DMS114 treated with DMSO at 0.1 percent for 48 hours (cell line): Measurements from ENCODE around the gene PRPF40B.

Experiments
- DNase-seq: peaks from one replicate; lab custom pipeline; 2025; ENCODE audit not compliant: unreplicated experiment; lab: John Stamatoyannopoulos, UW

The PRPF40B gene

DNA sequence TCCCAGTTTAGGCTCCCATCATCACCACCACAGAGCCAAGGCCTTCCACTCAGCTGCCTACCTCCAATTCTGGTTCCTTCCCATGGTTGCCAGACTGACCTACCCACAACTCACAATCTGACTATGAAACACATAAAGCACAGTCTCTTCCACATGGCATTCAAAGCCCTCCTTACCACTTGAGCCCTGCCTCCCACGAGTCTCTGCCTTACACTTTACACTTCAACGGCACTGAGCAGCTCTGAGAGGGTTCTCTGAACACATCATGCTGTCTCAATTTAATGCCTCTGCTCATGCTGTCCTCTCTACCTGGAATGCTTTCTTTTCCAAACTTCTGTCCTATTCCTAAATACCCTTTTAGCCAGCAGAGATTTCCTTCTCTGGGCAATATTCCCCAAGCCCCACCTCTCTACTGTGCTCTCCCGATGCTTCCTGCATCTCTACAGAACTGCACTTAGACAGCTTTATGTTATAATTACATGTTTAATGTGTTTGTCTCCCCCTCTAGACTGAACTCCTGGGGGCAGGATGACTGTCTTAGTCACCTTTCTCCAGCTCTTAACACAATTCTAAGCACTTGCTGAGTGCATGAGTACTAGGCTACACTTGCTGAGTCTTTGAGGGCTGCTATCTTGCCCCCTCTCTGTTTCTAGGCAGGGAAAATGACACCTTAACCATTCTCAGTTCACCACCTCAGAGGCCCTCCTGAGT, 60.4 kb downstream of the PRPF40B start:
- DNase-seq = no peak

DNA sequence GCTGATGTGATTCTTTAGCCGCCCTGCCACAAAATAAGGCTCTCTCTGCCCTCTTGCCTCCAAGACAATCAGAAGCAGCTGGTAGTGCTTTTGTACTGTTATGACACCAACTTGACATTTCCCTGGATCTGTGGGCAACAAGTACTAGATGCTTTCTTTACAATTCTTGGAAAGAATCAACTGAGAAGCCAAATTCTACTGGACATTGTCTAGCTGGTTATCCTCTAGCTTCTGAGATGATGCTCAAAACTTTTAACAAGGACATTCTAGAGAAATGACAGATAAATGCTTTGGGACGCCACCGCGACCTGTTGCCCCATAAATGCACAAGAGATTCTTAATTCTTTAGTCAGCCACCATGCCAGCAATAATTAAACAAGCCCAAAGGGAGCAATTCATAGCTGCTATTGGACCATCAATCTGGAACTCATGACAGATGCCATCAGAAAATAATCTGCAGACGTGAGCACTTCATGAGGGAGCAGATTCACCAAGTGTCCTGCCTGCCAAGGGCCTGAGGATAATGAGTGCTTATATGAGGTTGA, 61.0 kb downstream of the PRPF40B start:
- no peak for DNase-seq

- no peak for DNase-seq
Measured at GRCh38 chr12:49687941-49688340, 64.6 kb downstream of the PRPF40B start.

DNA sequence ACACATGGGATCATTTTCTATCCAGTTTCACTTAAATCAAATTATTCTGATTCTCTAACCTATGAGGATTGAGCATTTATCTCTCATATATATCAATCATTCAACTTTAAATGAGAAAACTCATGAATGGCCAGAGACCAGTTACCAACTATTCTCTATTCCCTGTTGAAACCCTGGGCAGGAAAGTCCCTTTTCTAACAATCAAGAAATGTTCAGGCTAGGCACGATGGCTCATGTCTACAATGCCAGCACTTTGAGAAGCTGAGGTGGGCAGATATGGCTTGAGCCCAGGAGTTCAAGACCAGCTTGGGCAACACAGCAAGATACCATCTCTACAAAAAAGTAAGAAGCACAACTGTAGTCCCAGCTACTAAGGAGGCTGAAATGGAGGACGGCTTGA, 65.9 kb downstream of the PRPF40B start:
- no peak for DNase-seq

DNA sequence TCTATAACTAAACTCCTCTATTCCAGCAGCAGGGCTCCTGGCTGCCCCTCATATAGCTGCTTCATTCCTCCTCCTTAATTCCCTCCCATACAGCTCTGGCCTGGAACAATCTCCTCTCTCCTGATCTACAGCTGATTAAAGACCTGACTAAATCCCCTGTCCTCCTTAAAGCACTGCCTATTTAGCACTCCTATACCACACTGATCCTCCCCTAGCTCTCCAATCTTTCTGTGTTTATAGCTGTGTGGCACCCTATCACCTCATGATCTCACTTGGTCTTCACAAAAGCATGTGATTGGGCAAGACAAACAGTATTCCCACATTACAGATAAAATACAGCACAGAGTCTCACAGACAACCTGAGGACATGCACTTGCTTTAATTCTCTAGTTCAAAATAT, 66.4 kb downstream of the PRPF40B start:
- no peak for DNase-seq

DNA sequence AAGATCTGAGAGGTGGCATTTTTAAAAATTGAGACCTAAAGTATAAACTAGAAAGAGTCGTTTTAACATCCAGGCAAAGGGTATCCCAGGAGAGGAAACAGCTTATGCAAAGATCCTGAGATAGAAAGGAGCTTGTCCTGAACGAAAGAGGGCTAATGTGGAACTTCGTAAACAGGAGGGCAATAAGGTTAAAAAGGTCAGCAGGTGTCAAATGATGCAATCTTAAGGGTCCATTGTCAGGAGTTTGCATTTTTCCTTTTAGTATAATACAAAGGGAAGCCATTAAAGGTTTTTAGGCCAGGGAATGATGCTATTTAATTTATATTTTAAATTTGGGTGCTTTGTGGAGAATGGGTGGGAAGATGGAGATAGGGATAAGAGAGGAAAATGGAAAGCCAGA, 69.5 kb downstream of the PRPF40B start:
- no peak for DNase-seq

DNA sequence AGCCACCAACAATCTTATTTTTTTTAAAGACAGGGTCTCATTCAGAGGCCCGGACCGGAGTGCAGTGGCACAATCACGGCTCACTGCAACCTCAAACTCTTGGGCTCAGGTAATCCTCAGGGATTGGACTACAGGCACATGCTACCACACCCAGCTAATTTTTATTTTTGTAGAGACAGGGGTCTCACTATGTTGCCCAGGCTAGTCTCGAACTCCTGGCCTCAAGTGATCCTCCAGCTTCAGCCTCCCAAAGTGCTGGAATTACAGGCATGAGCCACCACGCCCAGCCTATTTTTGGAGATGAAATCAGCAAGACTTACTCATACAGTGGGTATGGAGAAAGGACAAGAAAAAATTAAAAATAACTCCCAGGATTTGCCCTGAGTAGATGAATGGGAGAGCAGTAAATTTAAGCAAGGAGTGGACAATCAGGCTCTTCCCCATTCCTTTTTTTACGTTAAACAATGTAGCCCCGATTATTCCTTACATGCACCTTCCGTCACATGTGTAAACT, 70.6 kb downstream of the PRPF40B start:
- no peak for DNase-seq
